Fibroblast of the aortic adventitia (primary cell): ENCODE results near the gene IL31. TPM values are rescaled to one million over a fixed set of nuclear protein-coding genes. Genes with fewer than 3 reads are reported as not detected.
A peak's percentile ranks its signal among the peaks of the same experiment; 100 is the strongest.

Source experiments
- DNase-seq: peaks from one replicate; pipeline ENCODE4 v3.0.0-alpha.2; 2010; ENCODE audit warnings: low read depth
- H3K4me3 ChIP-seq: 2 replicates; pipeline ENCODE4 v1.5.1; 2011; ENCODE audit warnings: low read depth, mild to moderate bottlenecking, control low read depth, low read length, moderate library complexity
- total RNA-seq: library from RNA; depleted of rRNA; stranded (reverse); fragments of >200 nt; gene quantifications from 2 replicates; pipeline ENCODE4 v1.2.3, GENCODE V29; 2012; ENCODE audit warnings: low replicate concordance
- TF ChIP-seq, protein P1 (sequence below): IDR thresholded peaks from 2 replicates; pipeline ENCODE4 v1.5.1; 2011; ENCODE audit warnings: mild to moderate bottlenecking, low read length, control low read depth, inconsistent platforms; ENCODE audit not compliant: insufficient read depth

Gene IL31
- total RNA-seq, 1 donor: not detected

DNA sequence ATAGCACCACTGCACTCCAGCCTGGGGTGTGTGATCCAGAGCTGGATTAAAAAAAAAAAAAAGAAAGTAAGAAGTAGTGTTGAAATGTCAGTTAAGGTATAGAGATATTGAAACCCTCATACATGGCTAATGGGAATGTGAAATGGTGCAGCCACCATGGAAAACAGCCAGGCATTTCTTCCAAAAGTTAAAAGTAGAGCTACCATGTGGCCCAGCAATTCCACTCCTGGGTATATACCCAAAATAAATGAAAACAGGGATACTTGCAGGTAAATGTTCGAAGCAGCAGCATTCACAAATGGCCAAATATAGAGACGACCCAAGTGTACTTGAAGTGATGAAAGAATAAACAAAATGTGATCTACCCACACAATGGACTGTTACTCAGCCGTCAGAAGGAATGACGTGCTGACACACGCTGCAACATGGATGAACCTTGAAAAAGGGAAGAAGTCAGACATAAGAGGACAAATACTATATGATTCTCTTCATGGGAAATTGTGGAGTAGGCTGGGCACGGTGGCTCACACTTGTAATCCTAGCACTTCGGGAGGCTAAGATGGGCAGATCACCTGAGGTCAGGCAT is 15.2 kb downstream of the IL31 start:
- TF ChIP-seq, protein P1, sequence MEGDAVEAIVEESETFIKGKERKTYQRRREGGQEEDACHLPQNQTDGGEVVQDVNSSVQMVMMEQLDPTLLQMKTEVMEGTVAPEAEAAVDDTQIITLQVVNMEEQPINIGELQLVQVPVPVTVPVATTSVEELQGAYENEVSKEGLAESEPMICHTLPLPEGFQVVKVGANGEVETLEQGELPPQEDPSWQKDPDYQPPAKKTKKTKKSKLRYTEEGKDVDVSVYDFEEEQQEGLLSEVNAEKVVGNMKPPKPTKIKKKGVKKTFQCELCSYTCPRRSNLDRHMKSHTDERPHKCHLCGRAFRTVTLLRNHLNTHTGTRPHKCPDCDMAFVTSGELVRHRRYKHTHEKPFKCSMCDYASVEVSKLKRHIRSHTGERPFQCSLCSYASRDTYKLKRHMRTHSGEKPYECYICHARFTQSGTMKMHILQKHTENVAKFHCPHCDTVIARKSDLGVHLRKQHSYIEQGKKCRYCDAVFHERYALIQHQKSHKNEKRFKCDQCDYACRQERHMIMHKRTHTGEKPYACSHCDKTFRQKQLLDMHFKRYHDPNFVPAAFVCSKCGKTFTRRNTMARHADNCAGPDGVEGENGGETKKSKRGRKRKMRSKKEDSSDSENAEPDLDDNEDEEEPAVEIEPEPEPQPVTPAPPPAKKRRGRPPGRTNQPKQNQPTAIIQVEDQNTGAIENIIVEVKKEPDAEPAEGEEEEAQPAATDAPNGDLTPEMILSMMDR: no peak
- no peak for DNase-seq
- H3K4me3 ChIP-seq: no peak overlapping the region

DNA sequence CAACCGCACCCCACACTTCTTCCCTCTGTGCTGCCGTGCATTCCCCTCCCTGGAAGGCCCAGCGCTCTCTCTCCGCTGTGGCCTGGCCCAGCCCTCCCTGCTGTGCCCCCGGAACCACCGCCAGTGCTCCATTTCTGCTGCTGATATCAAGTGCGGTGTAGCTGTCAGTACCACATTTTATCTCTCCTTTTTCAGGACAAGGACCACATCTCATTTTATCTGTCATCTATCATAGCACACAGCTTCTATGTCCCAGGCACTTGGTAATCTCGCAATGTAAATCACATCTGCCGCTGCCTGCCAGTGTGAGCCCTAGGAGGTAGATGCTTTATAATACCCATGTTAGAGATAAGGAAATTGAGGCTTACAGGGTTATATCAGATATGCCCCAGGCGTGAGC is 18.3 kb downstream of the IL31 start:
- no peak overlapping the region for H3K4me3 ChIP-seq
- DNase-seq: no peak
- TF ChIP-seq, protein P1: no peak

DNA sequence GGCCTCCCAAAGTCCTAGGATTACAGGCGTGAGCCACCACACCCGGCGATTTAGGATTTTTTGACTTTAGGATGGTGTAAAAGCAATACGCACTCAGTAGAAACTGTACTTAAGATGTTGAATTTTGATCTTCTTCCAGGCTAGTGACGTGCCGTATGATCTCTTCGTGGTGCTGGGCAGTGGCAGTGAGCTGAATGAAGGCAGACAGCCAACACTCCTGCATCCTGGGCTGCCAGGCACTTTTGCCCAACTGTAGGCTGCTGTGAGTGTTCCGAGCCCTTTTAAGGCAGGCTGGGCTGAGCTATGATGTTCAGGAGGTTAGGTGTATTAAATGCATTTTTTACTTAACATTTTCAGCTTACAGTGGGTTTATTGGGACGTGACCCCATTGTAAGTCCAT is 21.3 kb downstream of the IL31 start:
- no peak overlapping the region for H3K4me3 ChIP-seq
- no peak for DNase-seq
- TF ChIP-seq, protein P1: no peak

DNA sequence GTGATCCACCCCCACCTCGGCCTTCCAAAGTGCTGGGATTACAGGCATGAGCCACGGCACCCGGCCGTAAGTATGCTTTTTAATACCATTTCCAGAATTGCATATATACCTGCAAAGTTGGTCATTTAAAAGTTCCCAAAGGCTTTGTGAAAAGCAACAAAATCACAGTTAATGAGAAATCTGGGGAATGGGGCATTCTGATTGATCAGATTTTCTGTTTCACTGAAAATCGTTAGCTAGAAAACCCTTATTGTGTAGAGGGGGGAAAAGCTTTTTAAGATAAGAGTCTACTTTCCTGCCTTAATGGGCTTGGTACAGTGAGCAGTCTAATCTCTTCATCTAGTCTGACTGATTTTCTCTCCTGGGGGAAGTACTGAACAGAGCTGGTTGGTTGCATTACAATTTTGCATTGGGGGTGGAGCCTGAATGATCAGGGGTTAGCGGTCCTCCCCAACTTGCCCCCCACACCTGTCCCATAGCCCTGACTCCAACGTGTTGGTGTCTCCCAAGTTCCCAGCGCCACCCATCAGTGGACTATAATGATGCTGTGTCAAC is 23.8 kb downstream of the IL31 start:
- no peak for DNase-seq

DNA sequence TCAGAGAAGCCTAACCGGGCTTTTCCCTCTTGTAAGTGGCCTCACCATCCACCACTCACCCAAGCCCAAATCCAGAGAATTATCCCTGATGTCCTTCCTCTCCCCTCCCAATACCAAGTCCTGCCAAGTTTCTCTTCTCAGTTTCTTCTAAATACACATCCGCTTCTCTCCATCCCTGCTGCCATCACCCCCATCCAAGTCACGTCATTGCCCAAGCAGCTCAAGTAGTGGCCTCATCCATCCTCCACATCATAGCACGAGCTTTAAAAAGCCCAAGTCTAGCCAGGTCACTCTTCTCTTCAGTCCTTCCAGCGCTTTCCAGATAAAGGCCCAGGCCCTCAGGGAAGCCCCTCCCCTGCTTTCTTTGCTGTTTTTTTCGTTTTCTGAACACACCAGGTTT is 25.4 kb downstream of the IL31 start:
- DNase-seq: peak; percentile 71
- TF ChIP-seq, protein P1: no peak

More for the DNA sequence above, 23.8 kb downstream of the IL31 start:
- H3K4me3 ChIP-seq: no peak overlapping the region
- TF ChIP-seq, protein P1: no peak

DNA sequence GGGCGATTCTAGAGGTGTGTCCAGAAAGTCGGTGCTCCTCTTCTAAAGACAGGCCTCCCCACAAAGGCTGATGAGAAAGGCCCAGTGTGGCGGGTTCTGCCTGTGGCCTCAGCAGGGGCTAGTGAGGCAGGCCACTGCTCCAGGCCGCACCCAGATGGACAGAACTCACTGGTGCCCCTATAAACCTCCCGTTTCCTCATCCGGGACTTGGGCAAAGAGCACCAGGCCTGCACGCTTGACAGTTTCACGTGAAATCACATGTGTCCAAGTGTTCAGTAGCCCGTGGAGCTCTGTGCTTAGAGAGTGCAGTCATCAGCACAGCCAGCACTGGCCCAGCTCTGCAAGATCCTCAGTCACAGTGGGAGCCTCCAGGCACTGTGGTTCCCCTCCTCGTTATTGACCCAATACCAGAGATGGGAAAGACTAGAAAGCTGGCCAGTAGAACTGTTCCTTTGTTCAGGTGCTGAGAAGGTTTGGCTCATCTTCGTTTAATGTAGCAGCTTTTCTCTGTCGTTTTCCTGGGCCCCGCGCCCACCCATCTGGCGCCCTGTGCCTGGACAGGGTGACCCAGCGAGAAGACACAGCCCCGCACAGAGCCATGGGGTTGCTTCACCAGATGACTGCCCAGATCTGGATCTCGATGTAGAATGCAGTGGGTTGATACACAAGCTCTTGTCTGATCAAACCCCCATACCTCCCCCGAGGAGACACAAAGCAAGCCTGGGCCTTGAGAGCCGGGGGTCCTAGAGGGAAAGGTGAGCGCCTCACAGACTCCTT is 26.3 kb downstream of the IL31 start:
- no peak for DNase-seq
- TF ChIP-seq, protein P1: no peak
- no peak overlapping the region for H3K4me3 ChIP-seq

More for the DNA sequence above, 25.4 kb downstream of the IL31 start:
- no peak overlapping the region for H3K4me3 ChIP-seq
